Measurements from ENCODE around the gene SHISAL1.
"Not testable (repeated sequence)": the region's sequence is repeated elsewhere in the genome, so short reads cannot be mapped to it uniquely, and the experiment has no call there.

SHISAL1 gene

GRCh38 chr22:44328326-44328725, 15.6 kb upstream of the SHISAL1 start:
- no peak overlapping the region for H3K4me2 ChIP-seq (ENCODE audit: low read length)
- no peak for TF ChIP-seq EZH2phosphoT487 (IDR thresholded peaks at IDR 0.05; ENCODE audit: low read depth)
- TF ChIP-seq CTCF (IDR thresholded peaks at IDR 0.05; ENCODE audit: low read depth, low read length), result no peak

GRCh38 chr22:44326491-44326885, 13.7 kb upstream of the SHISAL1 start:
- peaks cover 66% of the 10 kb centered on the region for H3K27me3 ChIP-seq (ENCODE audit: low read depth, low read length)
- H3K79me2 ChIP-seq (ENCODE audit: low read length), result no peaks in the 10 kb centered on the region
- H3K27ac ChIP-seq (ENCODE audit: low read length), result no peak overlapping the region

More at GRCh38 chr22:44328326-44328725, 15.6 kb upstream of the SHISAL1 start:
- Histone ChIP-seq H3K27ac (ENCODE audit: low read length) (no peak overlapping the region), H3K4me1 (ENCODE audit: low read length) (peaks cover 23% of the 10 kb centered on the region), H3K79me2 (ENCODE audit: low read length) (no peaks in the 10 kb centered on the region), H4K20me1 (ENCODE audit: insufficient read depth, low read length) (peaks cover 26% of the 10 kb centered on the region), H3K27me3 (ENCODE audit: low read depth, low read length) (peaks cover 63% of the 10 kb centered on the region), H3K4me3 (ENCODE audit: low read length) (no peak overlapping the region), H3K9me3 (ENCODE audit: insufficient read depth, low read length) (no peaks in the 10 kb centered on the region), H3K9ac (ENCODE audit: low read length) (no peak overlapping the region), H2AFZ (ENCODE audit: low read depth, low read length) (no peak overlapping the region), H3K36me3 (replicated peaks; ENCODE audit: low read depth, low read length) (no peaks in the 10 kb centered on the region)

GRCh38 chr22:44325718-44326490, 13.2 kb upstream of the SHISAL1 start:
- Histone ChIP-seq H3K27ac (ENCODE audit: low read length) (no peak overlapping the region), H3K36me3 (replicated peaks; ENCODE audit: low read depth, low read length) (no peaks in the 10 kb centered on the region), H3K79me2 (ENCODE audit: low read length) (no peaks in the 10 kb centered on the region), H4K20me1 (ENCODE audit: insufficient read depth, low read length) (peaks cover 32% of the 10 kb centered on the region), H3K4me2 (ENCODE audit: low read length) (no peak overlapping the region), H3K27me3 (ENCODE audit: low read depth, low read length) (peaks cover 71% of the 10 kb centered on the region), H3K9me3 (ENCODE audit: insufficient read depth, low read length) (no peaks in the 10 kb centered on the region), H3K9ac (ENCODE audit: low read length) (no peak overlapping the region), H3K4me3 (ENCODE audit: low read length) (no peak overlapping the region), H2AFZ (ENCODE audit: low read depth, low read length) (no peak overlapping the region), H3K4me1 (ENCODE audit: low read length) (peaks cover 23% of the 10 kb centered on the region)
- TF ChIP-seq EZH2phosphoT487 (IDR thresholded peaks at IDR 0.05; ENCODE audit: low read depth), result no peak
- no peak for TF ChIP-seq CTCF (IDR thresholded peaks at IDR 0.05; ENCODE audit: low read depth, low read length)

More at GRCh38 chr22:44326491-44326885, 13.7 kb upstream of the SHISAL1 start:
- peaks cover 23% of the 10 kb centered on the region for H3K4me1 ChIP-seq (ENCODE audit: low read length)
- no peaks in the 10 kb centered on the region for H3K36me3 ChIP-seq (replicated peaks; ENCODE audit: low read depth, low read length)
- peaks cover 32% of the 10 kb centered on the region for H4K20me1 ChIP-seq (ENCODE audit: insufficient read depth, low read length)
- no peak overlapping the region for H3K9ac ChIP-seq (ENCODE audit: low read length)
- no peak overlapping the region for H2AFZ ChIP-seq (ENCODE audit: low read depth, low read length)
- no peaks in the 10 kb centered on the region for H3K9me3 ChIP-seq (ENCODE audit: insufficient read depth, low read length)
- no peak overlapping the region for H3K4me3 ChIP-seq (ENCODE audit: low read length)
- TF ChIP-seq EZH2phosphoT487 (IDR thresholded peaks at IDR 0.05; ENCODE audit: low read depth) (no peak), CTCF (IDR thresholded peaks at IDR 0.05; ENCODE audit: low read depth, low read length) (no peak)
- H3K4me2 ChIP-seq (ENCODE audit: low read length), result no peak overlapping the region

GRCh38 chr22:44323140-44323790, 10.5 kb upstream of the SHISAL1 start:
- H3K9me3 ChIP-seq (ENCODE audit: insufficient read depth, low read length); H3K9ac ChIP-seq (ENCODE audit: low read length); H3K27ac ChIP-seq (ENCODE audit: low read length); H3K4me3 ChIP-seq (ENCODE audit: low read length); H2AFZ ChIP-seq (ENCODE audit: low read depth, low read length); H3K36me3 ChIP-seq (replicated peaks; ENCODE audit: low read depth, low read length); H3K79me2 ChIP-seq (ENCODE audit: low read length); H3K4me2 ChIP-seq (ENCODE audit: low read length); H3K4me1 ChIP-seq (ENCODE audit: low read length): not testable (repeated sequence)
- Histone ChIP-seq H4K20me1 (ENCODE audit: insufficient read depth, low read length) (peaks cover 15% of the 10 kb centered on the region), H3K27me3 (ENCODE audit: low read depth, low read length) (peaks cover 71% of the 10 kb centered on the region)

All from OCI-LY3 (cell line).